Esophagus muscularis mucosa (tissue), 3 donors: ENCODE results near the gene ADAMTS6.

Experiments used
- CTCF ChIP-seq, 3 experiments: fragments of 200-600 bp in 2 of 3; fragments of 450-650 bp in 1 of 3; sonication (generic) in 2 of 3; IDR thresholded peaks; one replicate each; pipeline ENCODE4 v1.5.1; 2017 to 2019; ENCODE audit warnings: antibody characterized with exemption in 3 of 3, mild to moderate bottlenecking in 2 of 3, moderate library complexity in 1 of 3
- POLR2A ChIP-seq: fragments of 450-650 bp; IDR thresholded peaks from one replicate; pipeline ENCODE4 v1.6.1; 2017; ENCODE audit warnings: antibody characterized with exemption, moderate library complexity, mild to moderate bottlenecking, low read depth

DNA sequence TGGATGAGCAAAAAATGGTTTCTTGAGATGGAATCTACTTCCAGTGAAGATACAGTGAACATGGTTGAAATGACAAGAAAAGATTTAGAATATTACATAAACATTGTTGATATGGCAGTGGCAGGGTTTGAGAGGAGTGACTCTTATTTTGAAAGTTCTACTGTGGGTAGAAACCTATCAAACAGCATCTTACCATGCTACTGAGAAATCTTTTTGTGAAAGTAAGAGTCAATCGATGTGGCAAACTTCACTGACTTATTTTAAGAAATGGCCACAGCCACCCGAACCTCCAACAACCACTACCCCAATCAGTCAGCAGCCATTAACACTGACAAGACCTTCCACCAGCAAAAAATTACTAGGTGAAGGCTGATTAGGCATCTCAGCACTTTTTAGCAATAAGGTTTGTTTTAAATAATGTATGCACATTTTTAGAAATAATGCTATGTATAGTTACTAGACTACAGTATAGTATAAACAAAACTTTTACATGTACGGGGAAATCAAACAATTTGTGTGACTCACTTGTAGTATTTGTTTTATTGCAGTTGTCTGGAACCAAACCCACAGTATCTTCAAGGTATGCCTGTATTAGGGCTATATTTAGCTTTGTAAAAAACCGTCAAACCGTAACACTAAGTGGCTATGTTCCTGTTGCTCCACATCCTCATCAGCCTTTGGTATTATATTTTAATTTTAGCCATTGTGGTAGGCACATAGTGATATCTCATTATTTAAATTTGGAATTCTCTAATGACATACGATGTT, 30.6 kb upstream of the ADAMTS6 start:
- no peak for TF ChIP-seq CTCF (IDR thresholded peaks at IDR 0.05)
- TF ChIP-seq POLR2A = no peak
